Endothelial cell of umbilical vein (primary cell): Measurements from ENCODE around the gene CYP4F22. TPM values are rescaled to one million over a fixed set of nuclear protein-coding genes. Genes with fewer than 3 reads are reported as not detected.

Source experiments
- BruUV-seq: library from RNA; stranded (reverse); fragments of 400-500 nt; replicated peaks from 2 replicates; lab custom pipeline; 2021; lab: Mats Ljungman, UMichigan
- CTCF ChIA-PET: fragments of 300-600, 350-600 bp; sonication (Branson Sonifier 250); formaldehyde crosslinking; loops from one replicate; lab custom pipeline; 2021; ENCODE audit warnings: antibody characterized with exemption, inconsistent platforms; lab: Charles Lee
- POLR2A ChIA-PET: fragments of 300-600, 350-600 bp; sonication (Branson Sonifier 250); formaldehyde crosslinking; loops from one replicate; lab custom pipeline; 2021; ENCODE audit warnings: antibody characterized with exemption, inconsistent platforms; lab: Charles Lee
- DNase-seq: peaks from one replicate; pipeline ENCODE4 v3.0.0-alpha.2; 2011; ENCODE audit warnings: low read depth, low spot score
- FAIRE-seq: peaks from 2 replicates; lab custom pipeline; 2011; peaks lifted over from hg19 to GRCh38; lab: Jason Lieb, UNC
- H2AFZ ChIP-seq: 2 replicates; pipeline ENCODE4 v1.6.0; 2012; ENCODE audit warnings: low read depth, low read length, control low read depth, inconsistent platforms
- H3K27ac ChIP-seq: 2 replicates; pipeline ENCODE4 v1.5.1; 2011; ENCODE audit warnings: low read depth, mild to moderate bottlenecking, control low read depth, low read length, moderate library complexity; ENCODE audit not compliant: insufficient read depth
- H3K27me3 ChIP-seq, 2 experiments: 2 replicates each; pipeline versions ENCODE4 v1.6.0 to v1.6.1; 2011; ENCODE audit warnings: low read length in 2 of 2, mixed read lengths in 1 of 2; ENCODE audit not compliant: control insufficient read depth in 2 of 2, insufficient read depth in 2 of 2
- H3K36me3 ChIP-seq, 2 experiments: 2 replicates in 1 of 2; 3 replicates in 1 of 2; pipeline ENCODE4 v1.5.1; 2011; ENCODE audit warnings: low read length in 2 of 2, mild to moderate bottlenecking in 1 of 2, moderate library complexity in 1 of 2; ENCODE audit not compliant: control insufficient read depth in 2 of 2, insufficient read depth in 2 of 2; ENCODE audit errors: extremely low read depth in 1 of 2
- H3K4me1 ChIP-seq: 3 replicates; pipeline ENCODE4 v1.5.1; 2011; ENCODE audit warnings: mild to moderate bottlenecking, low read length; ENCODE audit not compliant: control insufficient read depth, insufficient read depth; ENCODE audit errors: extremely low read depth
- H3K4me2 ChIP-seq: 2 replicates; pipeline ENCODE4 v1.6.1; 2011; ENCODE audit warnings: low read length, control low read depth, mixed read lengths; ENCODE audit not compliant: insufficient read depth
- H3K4me3 ChIP-seq, 3 experiments: fragments of 200-600 bp in 1 of 3; sonication (generic), shearing (Covaris generic) in 1 of 3; replicated peaks in 1 of 3; 2 replicates each; pipeline ENCODE4 v1.5.1; 2011 to 2016; ENCODE audit warnings: control low read depth in 3 of 3, low read length in 3 of 3, mild to moderate bottlenecking in 2 of 3, inconsistent platforms in 1 of 3, low read depth in 1 of 3, moderate library complexity in 1 of 3; ENCODE audit not compliant: insufficient read depth in 1 of 3
- H3K79me2 ChIP-seq: 2 replicates; pipeline ENCODE4 v1.6.0; 2012; ENCODE audit warnings: low read length, inconsistent platforms; ENCODE audit not compliant: control insufficient read depth, insufficient read depth
- H3K9ac ChIP-seq: replicated peaks from 2 replicates; pipeline ENCODE3; 2011; ENCODE audit warnings: low read length, control low read depth; ENCODE audit not compliant: insufficient read depth; ENCODE audit errors: extremely low read depth
- H3K9me1 ChIP-seq: replicated peaks from 3 replicates; pipeline ENCODE4 v1.6.0; 2011; ENCODE audit warnings: mild to moderate bottlenecking, low read length; ENCODE audit not compliant: control insufficient read depth, insufficient read depth; ENCODE audit errors: extremely low read depth
- H3K9me3 ChIP-seq: replicated peaks from 2 replicates; pipeline ENCODE4 v1.5.1; 2012; ENCODE audit warnings: low read length, inconsistent platforms; ENCODE audit not compliant: control insufficient read depth, insufficient read depth
- H4K20me1 ChIP-seq: replicated peaks from 2 replicates; pipeline ENCODE3; 2011; ENCODE audit warnings: mild to moderate bottlenecking, low read length; ENCODE audit not compliant: control insufficient read depth, insufficient read depth; ENCODE audit errors: extremely low read depth
- CTCF ChIP-seq, 2 donors: IDR thresholded peaks; 1 replicate in 1 of 2; 2 replicates in 1 of 2; pipeline ENCODE4 v1.5.1; 2011; ENCODE audit warnings: low read length in 2 of 2, mild to moderate bottlenecking in 2 of 2, moderate library complexity in 2 of 2, control low read depth in 1 of 2, inconsistent platforms in 1 of 2, low read depth in 1 of 2; ENCODE audit not compliant: insufficient read depth in 1 of 2; ENCODE audit errors: extremely low read depth in 1 of 2
- EZH2 ChIP-seq: IDR thresholded peaks from 2 replicates; pipeline ENCODE4 v1.6.1; 2012; ENCODE audit warnings: borderline replicate concordance, low read depth, mild to moderate bottlenecking, moderate library complexity, low read length, inconsistent platforms; ENCODE audit not compliant: severe bottlenecking
- FOS ChIP-seq: IDR thresholded peaks from 2 replicates; pipeline ENCODE4 v1.6.1; 2011; ENCODE audit warnings: mild to moderate bottlenecking, low read length, moderate library complexity, borderline replicate concordance; ENCODE audit not compliant: insufficient read depth
- GATA2 ChIP-seq: IDR thresholded peaks from 2 replicates; pipeline ENCODE4 v1.7.0; 2011; ENCODE audit warnings: low read depth, mild to moderate bottlenecking, moderate library complexity, mixed read lengths, low read length; ENCODE audit not compliant: insufficient read length, insufficient read depth
- JUN ChIP-seq: IDR thresholded peaks from 2 replicates; pipeline ENCODE4 v1.6.1; 2011; ENCODE audit warnings: borderline replicate concordance, low read depth; ENCODE audit not compliant: insufficient read length, insufficient read depth
- MAX ChIP-seq: IDR thresholded peaks from 2 replicates; pipeline ENCODE4 v1.6.1; 2011; ENCODE audit not compliant: insufficient read depth, insufficient read length
- MYC ChIP-seq: IDR thresholded peaks from one replicate; pipeline ENCODE4 v1.6.1; 2011; ENCODE audit warnings: mild to moderate bottlenecking, low read depth, low read length
- POLR2A ChIP-seq: IDR thresholded peaks from 2 replicates; pipeline ENCODE4 v1.6.1; 2012; ENCODE audit warnings: low read depth, mild to moderate bottlenecking, control low read depth, low read length
- POLR2AphosphoS5 ChIP-seq: IDR thresholded peaks from 2 replicates; pipeline ENCODE4 v1.6.1; 2012; ENCODE audit warnings: low read depth, mild to moderate bottlenecking, control low read depth, low read length, moderate library complexity; ENCODE audit not compliant: insufficient read depth
- dilution Hi-C: fragments of 300-500 bp; cut with MboI; formaldehyde crosslinking; loops from one replicate; pipeline ENCODE4 v1.15.0; 2019; ENCODE audit warnings: low sequenced_read_pairs; ENCODE audit not compliant: extremely low pct_ligation_motif_present
- intact Hi-C: fragments of 100-400 bp; cut with micrococcal nuclease; formaldehyde crosslinking; loops from one replicate; pipeline ENCODE4 v1.10.0; 2022
- polyA plus RNA-seq, 4 experiments: library from polyadenylated mRNA; depleted of rRNA in 3 of 4; stranded (reverse) in 3 of 4; unstranded in 1 of 4; fragments of >200 nt; gene quantifications; 2 replicates each; pipeline versions ENCODE4 v1.2.1 to v1.2.3, GENCODE V29; 2011 to 2012; ENCODE audit warnings: missing spikeins in 1 of 4
- total RNA-seq: library from RNA; stranded (reverse); gene quantifications from 2 replicates; pipeline ENCODE4 v1.2.3, GENCODE V29; 2021

CYP4F22 gene
- total and polyA plus RNA-seq, 2 donors (not counting 3 experiments of a cell fraction or from before 2014, with no cell fraction given) = not detected

GRCh38 chr19:15564534-15565168 is 56.3 kb downstream of the CYP4F22 start:
- no peaks in the 10 kb centered on the region for H3K4me1 ChIP-seq
- ChIA-PET POLR2A (no interaction called here), CTCF (interaction anchor here (0.6 kb wide), 1 partner anchor 463 kb away, joined by 5 read pairs; no protein-coding TSS in a partner anchor)
- dilution Hi-C loops = no loop called here
- no peak overlapping the region for H3K9ac ChIP-seq
- FAIRE-seq (peak; percentile 38), DNase-seq (no peak)
- H3K4me2 ChIP-seq = no peak overlapping the region
- no peaks in the 10 kb centered on the region for H4K20me1 ChIP-seq
- H3K9me3 ChIP-seq = no peaks in the 10 kb centered on the region
- no peak overlapping the region for H2AFZ ChIP-seq
- peaks cover 0 to 2% of the 10 kb centered on the region in 2 experiments for H3K27me3 ChIP-seq
- intact Hi-C loops = no loop called here
- no peak overlapping the region for H3K4me3 ChIP-seq
- TF ChIP-seq POLR2AphosphoS5 (no peak), MYC (no peak), MAX (no peak), POLR2A (no peak), GATA2 (no peak), FOS (no peak), EZH2 (no peak), JUN (no peak), CTCF (IDR thresholded peaks at IDR 0.05; ENCODE audit: extremely low read depth in 1 of 2, insufficient read depth in 1 of 2, low read depth in 1 of 2, low read length in 2 of 2) (no peak)
- H3K9me1 ChIP-seq = no peaks in the 10 kb centered on the region
- no peaks in the 10 kb centered on the region for H3K36me3 ChIP-seq
- BruUV-seq = no TSS peak
- H3K27ac ChIP-seq = no peak overlapping the region
- no peaks in the 10 kb centered on the region for H3K79me2 ChIP-seq
